Measurements from ENCODE around the gene BTBD1. TPM values are rescaled to one million over a fixed set of nuclear protein-coding genes. Genes with fewer than 3 reads are reported as not detected.
"Not testable (repeated sequence)": the region's sequence is repeated elsewhere in the genome, so short reads cannot be mapped to it uniquely, and the experiment has no call there.

Gene BTBD1
- total RNA-seq, 4 donors from 2014 or later = 37.3 to 60.8 (median 55.9) TPM

GRCh38 chr15:83087576-83087975 lies 20.5 kb upstream of the BTBD1 start:
- intact Hi-C loops (cut with DNase I) = no loop called here
- TF ChIP-seq POLR2A (IDR thresholded peaks at IDR 0.05) = no peak
- DNase-seq = no peak

DNA sequence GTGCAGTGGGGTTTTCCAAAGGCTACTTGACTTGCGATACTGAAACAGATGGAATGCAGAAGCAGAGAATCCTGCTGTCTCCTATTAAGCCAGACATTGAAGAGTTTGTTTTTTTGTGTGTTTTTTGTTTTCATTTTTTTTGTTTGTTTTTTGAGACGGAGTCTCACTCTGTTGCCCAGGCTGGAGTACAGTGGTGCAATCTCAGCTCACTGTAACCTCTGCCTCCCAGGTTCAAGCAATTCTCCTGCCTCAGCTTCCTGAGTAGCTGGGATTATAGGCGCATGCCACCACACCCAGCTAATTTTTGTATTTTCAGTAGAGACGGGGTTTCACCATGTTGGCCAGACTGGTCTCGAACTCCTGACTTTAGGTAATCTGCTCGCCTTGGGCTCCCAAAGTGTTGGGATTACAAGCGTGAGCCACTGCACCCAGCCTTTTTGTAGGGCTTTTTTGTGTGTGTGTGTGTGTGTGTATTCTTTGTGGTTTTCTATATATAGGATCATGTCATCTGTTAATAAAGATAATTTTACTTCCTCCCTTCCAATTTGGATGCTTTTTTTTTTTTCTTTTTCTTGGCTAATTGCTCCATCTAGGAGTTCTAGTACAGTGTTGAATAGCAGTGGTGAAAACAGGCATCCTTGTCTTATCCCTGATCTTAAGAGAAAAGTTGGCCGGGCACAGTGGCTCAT lies 19.0 kb upstream of the BTBD1 start:
- H3K4me3 ChIP-seq; H3K4me1 ChIP-seq; H3K9me3 ChIP-seq; intact Hi-C loops (cut with DNase I); H3K36me3 ChIP-seq; H3K27me3 ChIP-seq; H3K27ac ChIP-seq; DNase-seq: not testable (repeated sequence)
- WGBS, 2 donors = 82 to 92% methylated on average over 7 to 8 of the region's 8 CpGs

More at GRCh38 chr15:83087576-83087975, 20.5 kb upstream of the BTBD1 start:
- H3K4me3 ChIP-seq = no peak overlapping the region
- H3K36me3 ChIP-seq = no peaks in the 10 kb centered on the region
- no peak overlapping the region for H3K27ac ChIP-seq
- no peaks in the 10 kb centered on the region for H3K9me3 ChIP-seq
- H3K27me3 ChIP-seq = peaks cover 0 to 6% (median 0%) of the 10 kb centered on the region in 4 donors
- no peaks in the 10 kb centered on the region for H3K4me1 ChIP-seq
- 61 to 88% methylated on average over 2 of the region's 2 CpGs for WGBS, 2 donors

DNA sequence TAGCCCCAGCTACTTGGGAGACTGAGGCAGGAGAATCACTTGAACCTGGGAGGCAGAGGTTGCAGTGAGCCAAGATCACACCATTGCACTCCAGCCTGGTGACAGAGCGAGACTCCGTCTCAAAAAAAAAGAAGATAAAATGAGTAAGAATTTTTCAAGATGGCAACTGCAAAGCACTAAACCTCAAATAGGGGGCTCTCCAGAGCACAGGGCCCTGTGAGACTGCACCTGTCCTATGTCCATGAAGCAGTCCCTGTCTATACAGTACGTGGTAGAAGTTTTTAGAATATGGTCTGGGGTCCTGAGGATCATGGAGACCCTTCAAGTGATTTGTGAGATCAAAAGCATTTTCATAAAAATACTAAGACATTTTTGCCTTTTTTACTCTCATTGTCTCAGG lies 18.4 kb upstream of the BTBD1 start:
- H3K36me3 ChIP-seq; intact Hi-C loops (cut with DNase I); H3K9me3 ChIP-seq; H3K4me3 ChIP-seq; DNase-seq; H3K27ac ChIP-seq; H3K27me3 ChIP-seq; H3K4me1 ChIP-seq: not testable (repeated sequence)
- WGBS, 2 donors = 80 to 92% methylated on average over 3 of the region's 3 CpGs

DNA sequence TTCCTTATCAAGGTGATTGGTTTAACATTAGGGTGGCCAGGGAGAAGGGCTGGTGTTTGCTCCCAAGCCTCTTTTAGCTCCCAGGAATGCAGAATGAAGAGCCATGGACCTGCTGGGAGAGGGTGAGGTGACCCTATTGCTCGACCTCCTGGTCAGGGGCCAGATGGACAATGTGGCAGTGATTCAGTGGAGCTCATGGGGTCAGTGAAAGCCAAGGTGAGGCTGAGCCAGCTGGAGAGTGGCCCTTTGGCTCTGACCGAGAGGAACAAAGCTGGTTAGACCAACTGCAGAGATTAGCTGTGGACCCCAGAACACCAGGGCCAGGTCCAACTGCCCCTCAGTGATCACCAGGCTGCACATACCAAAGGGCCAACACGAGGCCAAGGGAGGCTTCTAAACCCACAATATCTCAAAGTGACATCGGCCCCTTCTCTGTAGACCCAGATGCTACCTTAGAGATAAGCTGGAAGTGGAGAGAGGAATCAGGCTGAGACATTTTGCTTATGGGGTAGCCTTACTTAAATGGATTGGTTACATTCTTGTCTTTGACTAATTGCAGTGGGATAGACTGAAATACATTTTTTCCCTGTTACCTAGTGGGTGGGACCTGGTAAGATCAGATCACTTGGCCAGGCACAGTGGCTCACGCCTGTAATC lies 15.8 kb upstream of the BTBD1 start:
- 40 to 55% methylated on average over 3 to 5 of the region's 5 CpGs for WGBS, 2 donors
- Histone ChIP-seq H3K9me3 (no peaks in the 10 kb centered on the region), H3K36me3 (no peaks in the 10 kb centered on the region), H3K4me3 (no peak overlapping the region), H3K4me1 (no peaks in the 10 kb centered on the region), H3K27ac (no peak overlapping the region), H3K27me3 (peaks cover 0 to 25% (median 0%) of the 10 kb centered on the region in 4 donors)
- TF ChIP-seq POLR2A (IDR thresholded peaks at IDR 0.05) = no peak
- TF ChIP-seq, protein P1, sequence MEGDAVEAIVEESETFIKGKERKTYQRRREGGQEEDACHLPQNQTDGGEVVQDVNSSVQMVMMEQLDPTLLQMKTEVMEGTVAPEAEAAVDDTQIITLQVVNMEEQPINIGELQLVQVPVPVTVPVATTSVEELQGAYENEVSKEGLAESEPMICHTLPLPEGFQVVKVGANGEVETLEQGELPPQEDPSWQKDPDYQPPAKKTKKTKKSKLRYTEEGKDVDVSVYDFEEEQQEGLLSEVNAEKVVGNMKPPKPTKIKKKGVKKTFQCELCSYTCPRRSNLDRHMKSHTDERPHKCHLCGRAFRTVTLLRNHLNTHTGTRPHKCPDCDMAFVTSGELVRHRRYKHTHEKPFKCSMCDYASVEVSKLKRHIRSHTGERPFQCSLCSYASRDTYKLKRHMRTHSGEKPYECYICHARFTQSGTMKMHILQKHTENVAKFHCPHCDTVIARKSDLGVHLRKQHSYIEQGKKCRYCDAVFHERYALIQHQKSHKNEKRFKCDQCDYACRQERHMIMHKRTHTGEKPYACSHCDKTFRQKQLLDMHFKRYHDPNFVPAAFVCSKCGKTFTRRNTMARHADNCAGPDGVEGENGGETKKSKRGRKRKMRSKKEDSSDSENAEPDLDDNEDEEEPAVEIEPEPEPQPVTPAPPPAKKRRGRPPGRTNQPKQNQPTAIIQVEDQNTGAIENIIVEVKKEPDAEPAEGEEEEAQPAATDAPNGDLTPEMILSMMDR (IDR thresholded peaks at IDR 0.05) = no peak
- DNase-seq = no peak
- intact Hi-C loops (cut with DNase I) = no loop called here

- no peak for TF ChIP-seq POLR2A (IDR thresholded peaks at IDR 0.05)
- TF ChIP-seq, protein P1 (IDR thresholded peaks at IDR 0.05) = no peak
- H3K4me3 ChIP-seq = no peak overlapping the region
- intact Hi-C loops (cut with DNase I) = no loop called here
- 61 to 73% methylated on average over 5 of the region's 5 CpGs for WGBS, 2 donors
- no peak for DNase-seq
- peaks cover 0 to 37% (median 0%) of the 10 kb centered on the region in 4 donors for H3K27me3 ChIP-seq
- H3K27ac ChIP-seq = no peak overlapping the region
- H3K36me3 ChIP-seq = no peaks in the 10 kb centered on the region
- no peaks in the 10 kb centered on the region for H3K9me3 ChIP-seq
- no peaks in the 10 kb centered on the region for H3K4me1 ChIP-seq
Observed at GRCh38 chr15:83081256-83082014, 14.4 kb upstream of the BTBD1 start.

- WGBS, 2 donors = 57 to 69% methylated on average over 6 to 7 of the region's 7 CpGs
Observed at GRCh38 chr15:83078712-83079111, 11.7 kb upstream of the BTBD1 start.

More at GRCh38 chr15:83078712-83079111, 11.7 kb upstream of the BTBD1 start:
- no peaks in the 10 kb centered on the region for H3K36me3 ChIP-seq
- no peaks in the 10 kb centered on the region for H3K4me1 ChIP-seq
- TF ChIP-seq, protein P1 (IDR thresholded peaks at IDR 0.05) = no peak
- TF ChIP-seq POLR2A (IDR thresholded peaks at IDR 0.05) = no peak
- H3K4me3 ChIP-seq = no peak overlapping the region
- intact Hi-C loops (cut with DNase I) = no loop called here
- H3K27ac ChIP-seq = no peak overlapping the region
- no peak for DNase-seq
- H3K9me3 ChIP-seq = peaks cover 0 to 8% (median under 1%) of the 10 kb centered on the region in 3 donors
- H3K27me3 ChIP-seq = peaks cover 0 to 46% (median 0%) of the 10 kb centered on the region in 4 donors
